ENCODE measurements around the gene EXO1. TPM values are rescaled to one million over a fixed set of nuclear protein-coding genes. Genes with fewer than 3 reads are reported as not detected.
"Not testable (repeated sequence)": the region's sequence is repeated elsewhere in the genome, so short reads cannot be mapped to it uniquely, and the experiment has no call there.

The EXO1 gene
- total RNA-seq (ENCODE audit: low replicate concordance) = 10.2 and 25.5 TPM in 2 replicates
- long read RNA-seq, partial matches to known transcripts = 9 of 45 reads
- long read RNA-seq, other reads (novel, unspliced or antisense) = 36 of 45 reads

DNA sequence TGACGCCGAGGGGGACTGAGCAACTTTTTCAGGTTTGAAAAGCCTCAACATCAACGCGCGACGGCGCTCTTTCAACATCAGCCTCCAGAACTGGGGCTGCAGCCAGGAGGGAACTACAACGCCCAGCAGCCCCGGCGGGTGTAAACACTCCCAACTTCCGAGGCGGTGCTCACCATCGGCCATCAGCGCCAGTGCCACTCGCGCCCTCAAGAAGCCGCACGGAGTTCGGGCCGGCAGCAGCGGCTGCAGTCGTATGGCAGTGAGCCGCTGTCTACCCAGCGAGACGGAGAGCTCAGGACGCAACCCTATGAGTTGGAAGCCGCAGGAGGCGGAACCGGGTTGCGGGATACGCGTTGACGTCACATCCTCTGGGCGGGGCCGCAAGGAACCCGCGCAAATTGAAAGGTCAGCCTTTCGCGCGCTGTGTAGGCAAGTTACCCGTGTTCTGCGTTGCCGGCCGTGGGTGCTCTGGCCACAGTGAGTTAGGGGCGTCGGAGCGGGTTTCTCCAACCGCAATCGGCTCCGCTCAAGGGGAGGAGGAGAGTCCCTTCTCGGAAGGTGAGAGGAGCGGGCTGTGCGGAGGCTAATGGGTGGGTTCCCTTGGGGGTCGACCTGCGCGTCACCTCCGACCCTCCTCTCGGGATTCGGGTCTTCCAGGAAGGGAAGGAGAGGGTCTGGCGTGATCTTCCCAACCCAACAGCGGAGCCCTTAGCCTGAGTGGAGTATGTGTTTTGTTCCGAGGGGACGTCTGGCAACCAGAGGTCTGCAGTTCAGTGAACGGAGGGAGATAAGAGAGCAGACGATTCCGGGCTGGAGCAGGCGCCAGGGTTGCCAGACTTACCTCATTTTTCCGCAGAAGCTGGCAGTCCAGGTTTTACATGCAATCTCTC is at the start of gene EXO1:
Gene EXO1 (plus strand): TSS at position 409 of the 890 bp plus-strand sequence. CDS start 2,222 bp downstream, outside the sequence.
- peaks cover 5% of the 10 kb centered on the region for H3K27me3 Mint-ChIP-seq
- peak within 1 kb of the TSS; percentile 99 for H3K27ac Mint-ChIP-seq
- peak; percentile 88 for DNase-seq (ENCODE audit: extremely low spot score, unreplicated experiment)
- H3K36me3 Mint-ChIP-seq = peaks cover 4% of the 10 kb centered on the region
- peak within 1 kb of the TSS; percentile 99 for H3K4me3 Mint-ChIP-seq
- no peaks in the 10 kb centered on the region for H3K9me3 Mint-ChIP-seq
- peak; percentile 38 for TF ChIP-seq CTCF (conservative IDR thresholded peaks at IDR 0.05)
- H3K4me1 Mint-ChIP-seq (ENCODE audit: unreplicated experiment) = peaks cover 18% of the 10 kb centered on the region

- Mint-ChIP-seq H3K36me3 (no peaks in the 10 kb centered on the region), H3K27ac (no peak overlapping the region), H3K9me3 (no peaks in the 10 kb centered on the region), H3K27me3 (no peaks in the 10 kb centered on the region), H3K4me3 (no peak overlapping the region), H3K4me1 (ENCODE audit: unreplicated experiment) (no peaks in the 10 kb centered on the region)
- no peak for DNase-seq (ENCODE audit: extremely low spot score, unreplicated experiment)
- TF ChIP-seq CTCF (conservative IDR thresholded peaks at IDR 0.05) = no peak
These were observed 48.6 kb upstream of the EXO1 start for GRCh38 chr1:241799416-241799815.

DNA sequence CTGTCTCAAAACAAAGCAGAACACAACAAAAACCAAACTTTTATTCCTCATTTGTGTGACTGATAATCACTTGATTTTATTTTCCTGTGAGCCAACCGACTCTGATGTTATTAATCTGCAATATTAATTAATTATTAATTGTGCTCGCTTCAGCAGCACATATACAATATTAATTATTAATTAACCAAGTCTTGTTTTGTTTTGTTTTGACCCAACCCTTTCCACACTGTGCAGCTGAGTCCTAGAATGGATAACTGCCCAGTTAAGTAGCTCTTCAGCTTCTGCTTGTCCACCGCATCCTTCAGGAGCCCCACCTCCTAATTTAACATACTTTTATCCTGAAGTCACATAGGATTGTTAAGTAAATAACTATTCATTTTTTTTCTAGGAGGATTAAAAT is 47.4 kb upstream of the EXO1 start:
- no peak overlapping the region for H3K27ac Mint-ChIP-seq
- no peaks in the 10 kb centered on the region for H3K27me3 Mint-ChIP-seq
- H3K36me3 Mint-ChIP-seq = no peaks in the 10 kb centered on the region
- H3K9me3 Mint-ChIP-seq = no peaks in the 10 kb centered on the region
- no peak overlapping the region for H3K4me3 Mint-ChIP-seq
- H3K4me1 Mint-ChIP-seq (ENCODE audit: unreplicated experiment) = no peaks in the 10 kb centered on the region
- no peak for TF ChIP-seq CTCF (conservative IDR thresholded peaks at IDR 0.05)
- no peak for DNase-seq (ENCODE audit: extremely low spot score, unreplicated experiment)

GRCh38 chr1:241802863-241803262 is 45.1 kb upstream of the EXO1 start:
- H3K4me1 Mint-ChIP-seq (ENCODE audit: unreplicated experiment) = no peaks in the 10 kb centered on the region
- no peak for DNase-seq (ENCODE audit: extremely low spot score, unreplicated experiment)
- TF ChIP-seq CTCF (conservative IDR thresholded peaks at IDR 0.05) = no peak
- H3K4me3 Mint-ChIP-seq = no peak overlapping the region
- H3K27me3 Mint-ChIP-seq = no peaks in the 10 kb centered on the region
- no peaks in the 10 kb centered on the region for H3K9me3 Mint-ChIP-seq
- no peaks in the 10 kb centered on the region for H3K36me3 Mint-ChIP-seq
- H3K27ac Mint-ChIP-seq = no peak overlapping the region

- H3K27ac Mint-ChIP-seq; DNase-seq (ENCODE audit: extremely low spot score, unreplicated experiment); H3K9me3 Mint-ChIP-seq; H3K4me3 Mint-ChIP-seq; H3K4me1 Mint-ChIP-seq (ENCODE audit: unreplicated experiment); H3K27me3 Mint-ChIP-seq; H3K36me3 Mint-ChIP-seq: not testable (repeated sequence)
These were observed 43.3 kb upstream of the EXO1 start for GRCh38 chr1:241804706-241805105.

- TF ChIP-seq CTCF (conservative IDR thresholded peaks at IDR 0.05) = no peak
- Mint-ChIP-seq H3K9me3 (no peaks in the 10 kb centered on the region), H3K4me3 (no peak overlapping the region), H3K4me1 (ENCODE audit: unreplicated experiment) (peaks cover 5% of the 10 kb centered on the region), H3K36me3 (no peaks in the 10 kb centered on the region), H3K27ac (no peak overlapping the region), H3K27me3 (peaks cover 3% of the 10 kb centered on the region)
- no peak for DNase-seq (ENCODE audit: extremely low spot score, unreplicated experiment)
These were observed 39.7 kb upstream of the EXO1 start for GRCh38 chr1:241808265-241808664.

Data from type B pancreatic cell (in vitro differentiated cells).